Breast epithelium (tissue), 3 donors: ENCODE measurements around the gene YWHAG.
"Not testable (repeated sequence)": the region's sequence is repeated elsewhere in the genome, so short reads cannot be mapped to it uniquely, and the experiment has no call there.

Source experiments
- CTCF ChIP-seq, 3 donors: fragments of 450-650 bp; IDR thresholded peaks; one replicate each; pipeline ENCODE4 v1.5.1; 2016 to 2017; ENCODE audit warnings: antibody characterized with exemption in 3 of 3, mild to moderate bottlenecking in 3 of 3, moderate library complexity in 3 of 3
- POLR2A ChIP-seq: fragments of 450-650 bp; IDR thresholded peaks from one replicate; pipeline ENCODE4 v1.6.1; 2016; ENCODE audit warnings: antibody characterized with exemption, mild to moderate bottlenecking, moderate library complexity

DNA sequence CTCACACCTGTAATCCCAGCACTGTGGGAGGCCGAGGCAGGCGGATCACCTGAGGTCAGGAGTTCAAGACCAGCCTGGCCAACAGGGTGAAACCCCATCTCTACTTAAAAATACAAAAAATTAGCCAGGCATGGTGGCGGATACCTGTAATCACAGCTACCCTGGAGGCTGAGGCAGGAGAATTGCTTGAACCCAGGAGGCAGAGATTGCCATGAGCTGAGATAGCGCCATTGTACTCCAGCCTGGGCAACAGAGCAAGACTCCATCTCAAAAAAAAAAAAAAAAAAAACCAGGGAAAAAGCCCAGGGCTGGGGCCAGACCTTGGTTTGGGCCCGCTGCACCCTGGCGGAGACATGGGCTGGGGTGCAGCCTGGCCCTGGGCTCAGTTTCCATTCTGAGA, 47.0 kb downstream of the YWHAG start:
- not testable (repeated sequence) for TF ChIP-seq CTCF (IDR thresholded peaks at IDR 0.05); POLR2A
